ENCODE results near the gene GRAMD4.

DNA sequence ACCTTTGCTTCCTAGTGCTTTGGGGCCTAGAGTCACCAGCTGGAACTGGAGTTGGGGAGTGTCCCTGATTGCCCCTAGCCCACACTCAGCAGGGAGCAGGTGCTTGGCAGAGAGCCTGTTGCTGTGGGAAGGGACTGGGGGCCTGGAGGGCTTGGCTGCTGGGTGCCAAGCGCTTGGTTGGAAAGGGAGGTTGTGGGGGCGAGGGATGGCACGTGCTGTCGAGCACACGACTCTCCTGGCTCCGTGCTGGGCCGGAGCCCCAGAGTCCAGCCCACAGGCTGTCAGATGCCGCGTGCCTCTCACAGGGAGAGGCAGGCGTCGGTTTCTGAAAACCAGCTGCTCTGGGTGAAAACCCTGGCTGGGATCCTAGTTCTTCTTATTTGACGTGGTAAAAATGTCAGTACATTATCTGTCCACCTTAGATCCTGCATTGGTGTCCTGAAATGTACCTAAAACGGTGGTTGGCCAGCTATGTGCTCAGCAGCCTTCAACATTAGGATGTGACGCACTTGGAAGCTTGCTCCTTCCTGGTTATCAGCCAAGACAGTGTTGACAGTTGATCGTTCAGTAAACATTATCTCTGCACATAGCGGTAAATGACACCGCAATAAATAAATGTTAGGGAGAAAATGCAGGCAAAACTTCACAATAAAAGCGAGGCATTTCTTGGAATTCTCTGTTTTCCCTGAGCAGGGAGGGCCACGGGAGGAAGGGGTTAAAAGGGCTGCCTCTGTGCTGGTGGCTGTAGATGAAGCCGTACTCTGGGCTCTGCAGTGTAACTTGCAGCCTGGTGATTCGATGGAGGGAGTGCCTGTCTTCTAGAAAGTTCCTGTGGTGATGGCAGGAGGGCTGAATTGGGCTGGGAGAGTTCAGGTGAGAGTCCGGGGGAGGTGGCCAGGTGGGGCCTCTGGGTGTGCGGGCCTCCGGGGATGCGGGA lies 29.2 kb downstream of the GRAMD4 start:
- TF ChIP-seq, protein P1, sequence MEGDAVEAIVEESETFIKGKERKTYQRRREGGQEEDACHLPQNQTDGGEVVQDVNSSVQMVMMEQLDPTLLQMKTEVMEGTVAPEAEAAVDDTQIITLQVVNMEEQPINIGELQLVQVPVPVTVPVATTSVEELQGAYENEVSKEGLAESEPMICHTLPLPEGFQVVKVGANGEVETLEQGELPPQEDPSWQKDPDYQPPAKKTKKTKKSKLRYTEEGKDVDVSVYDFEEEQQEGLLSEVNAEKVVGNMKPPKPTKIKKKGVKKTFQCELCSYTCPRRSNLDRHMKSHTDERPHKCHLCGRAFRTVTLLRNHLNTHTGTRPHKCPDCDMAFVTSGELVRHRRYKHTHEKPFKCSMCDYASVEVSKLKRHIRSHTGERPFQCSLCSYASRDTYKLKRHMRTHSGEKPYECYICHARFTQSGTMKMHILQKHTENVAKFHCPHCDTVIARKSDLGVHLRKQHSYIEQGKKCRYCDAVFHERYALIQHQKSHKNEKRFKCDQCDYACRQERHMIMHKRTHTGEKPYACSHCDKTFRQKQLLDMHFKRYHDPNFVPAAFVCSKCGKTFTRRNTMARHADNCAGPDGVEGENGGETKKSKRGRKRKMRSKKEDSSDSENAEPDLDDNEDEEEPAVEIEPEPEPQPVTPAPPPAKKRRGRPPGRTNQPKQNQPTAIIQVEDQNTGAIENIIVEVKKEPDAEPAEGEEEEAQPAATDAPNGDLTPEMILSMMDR (conservative IDR thresholded peaks at IDR 0.05 in 1 of 2, IDR thresholded peaks at IDR 0.05 in 1 of 2; ENCODE audit: extremely low read depth in 1 of 2, insufficient read depth in 1 of 2, low read depth in 1 of 2, low read length in 2 of 2) = no peak
- TF ChIP-seq EZH2 (IDR thresholded peaks at IDR 0.05; ENCODE audit: borderline replicate concordance, low read length) = no peak

All from mammary epithelial cell (primary cell).